SK-N-SH (cell line): ENCODE measurements around the gene PLP2.

Experiments
- CTCF ChIP-seq: fragments of 200-600 bp; sonication (generic); IDR thresholded peaks from 2 replicates; pipeline ENCODE4 v1.6.1; 2017; ENCODE audit warnings: antibody characterized with exemption, mild to moderate bottlenecking, moderate library complexity
- EP300 ChIP-seq, 2 experiments: IDR thresholded peaks; 2 replicates each; pipeline versions ENCODE4 v1.4.0 to v1.6.1; 2012; ENCODE audit warnings: borderline replicate concordance in 1 of 2, low read depth in 1 of 2, low read length in 1 of 2
- EZH2phosphoT487 ChIP-seq: fragments of 200-600 bp; sonication (generic); IDR thresholded peaks from 2 replicates; pipeline ENCODE4 v1.6.1; 2017; ENCODE audit warnings: low read depth, mixed run types, mild to moderate bottlenecking, antibody characterized with exemption, moderate library complexity, borderline replicate concordance
- POLR2AphosphoS5 ChIP-seq: IDR thresholded peaks from 2 replicates; pipeline ENCODE4 v1.6.1; 2012; ENCODE audit warnings: low read depth, low read length
- RXRA ChIP-seq: IDR thresholded peaks from 2 replicates; pipeline ENCODE4 v1.4.0; 2012; ENCODE audit warnings: low read depth, mild to moderate bottlenecking, borderline replicate concordance
- TAF1 ChIP-seq: IDR thresholded peaks from 2 replicates; pipeline ENCODE4 v1.6.1; 2012; ENCODE audit warnings: low read depth, mild to moderate bottlenecking, low read length, moderate library complexity, borderline replicate concordance
- YY1 ChIP-seq: IDR thresholded peaks from 2 replicates; pipeline ENCODE4 v1.4.0; 2012; ENCODE audit warnings: low read depth, mild to moderate bottlenecking
- TF ChIP-seq, protein P1 (sequence below): IDR thresholded peaks from 2 replicates; pipeline ENCODE4; 2012
- TF ChIP-seq, protein P2 (sequence below): IDR thresholded peaks from 2 replicates; pipeline ENCODE4 v1.6.1; 2012; ENCODE audit warnings: mild to moderate bottlenecking, low read depth, low read length, moderate library complexity

GRCh38 chrX:49187028-49187394 lies 15.3 kb downstream of the PLP2 start:
- TF ChIP-seq TAF1 = no peak
- TF ChIP-seq RXRA = no peak
- no peak for TF ChIP-seq CTCF
- no peak for TF ChIP-seq YY1
- no peak for TF ChIP-seq EZH2phosphoT487
- TF ChIP-seq, protein P1, sequence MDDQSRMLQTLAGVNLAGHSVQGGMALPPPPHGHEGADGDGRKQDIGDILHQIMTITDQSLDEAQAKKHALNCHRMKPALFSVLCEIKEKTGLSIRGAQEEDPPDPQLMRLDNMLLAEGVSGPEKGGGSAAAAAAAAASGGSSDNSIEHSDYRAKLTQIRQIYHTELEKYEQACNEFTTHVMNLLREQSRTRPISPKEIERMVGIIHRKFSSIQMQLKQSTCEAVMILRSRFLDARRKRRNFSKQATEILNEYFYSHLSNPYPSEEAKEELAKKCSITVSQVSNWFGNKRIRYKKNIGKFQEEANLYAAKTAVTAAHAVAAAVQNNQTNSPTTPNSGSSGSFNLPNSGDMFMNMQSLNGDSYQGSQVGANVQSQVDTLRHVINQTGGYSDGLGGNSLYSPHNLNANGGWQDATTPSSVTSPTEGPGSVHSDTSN = no peak
- TF ChIP-seq, protein P2, sequence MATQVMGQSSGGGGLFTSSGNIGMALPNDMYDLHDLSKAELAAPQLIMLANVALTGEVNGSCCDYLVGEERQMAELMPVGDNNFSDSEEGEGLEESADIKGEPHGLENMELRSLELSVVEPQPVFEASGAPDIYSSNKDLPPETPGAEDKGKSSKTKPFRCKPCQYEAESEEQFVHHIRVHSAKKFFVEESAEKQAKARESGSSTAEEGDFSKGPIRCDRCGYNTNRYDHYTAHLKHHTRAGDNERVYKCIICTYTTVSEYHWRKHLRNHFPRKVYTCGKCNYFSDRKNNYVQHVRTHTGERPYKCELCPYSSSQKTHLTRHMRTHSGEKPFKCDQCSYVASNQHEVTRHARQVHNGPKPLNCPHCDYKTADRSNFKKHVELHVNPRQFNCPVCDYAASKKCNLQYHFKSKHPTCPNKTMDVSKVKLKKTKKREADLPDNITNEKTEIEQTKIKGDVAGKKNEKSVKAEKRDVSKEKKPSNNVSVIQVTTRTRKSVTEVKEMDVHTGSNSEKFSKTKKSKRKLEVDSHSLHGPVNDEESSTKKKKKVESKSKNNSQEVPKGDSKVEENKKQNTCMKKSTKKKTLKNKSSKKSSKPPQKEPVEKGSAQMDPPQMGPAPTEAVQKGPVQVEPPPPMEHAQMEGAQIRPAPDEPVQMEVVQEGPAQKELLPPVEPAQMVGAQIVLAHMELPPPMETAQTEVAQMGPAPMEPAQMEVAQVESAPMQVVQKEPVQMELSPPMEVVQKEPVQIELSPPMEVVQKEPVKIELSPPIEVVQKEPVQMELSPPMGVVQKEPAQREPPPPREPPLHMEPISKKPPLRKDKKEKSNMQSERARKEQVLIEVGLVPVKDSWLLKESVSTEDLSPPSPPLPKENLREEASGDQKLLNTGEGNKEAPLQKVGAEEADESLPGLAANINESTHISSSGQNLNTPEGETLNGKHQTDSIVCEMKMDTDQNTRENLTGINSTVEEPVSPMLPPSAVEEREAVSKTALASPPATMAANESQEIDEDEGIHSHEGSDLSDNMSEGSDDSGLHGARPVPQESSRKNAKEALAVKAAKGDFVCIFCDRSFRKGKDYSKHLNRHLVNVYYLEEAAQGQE = no peak
- TF ChIP-seq EP300 (IDR thresholded peaks at IDR 0.05; ENCODE audit: borderline replicate concordance in 1 of 2, low read depth in 1 of 2, low read length in 1 of 2) = no peak
- no peak for TF ChIP-seq POLR2AphosphoS5
